ENCODE results near the gene KIAA0930.
A peak's percentile ranks its signal among the peaks of the same experiment; 100 is the strongest.

The KIAA0930 gene

GRCh38 chr22:45216133-45217003 is 24.3 kb downstream of the KIAA0930 start:
- DNase-seq (ENCODE audit: low read depth, low spot score): peak; percentile 74

- no peak for DNase-seq (ENCODE audit: low read depth, low spot score)
Observed at GRCh38 chr22:45212992-45213751, 27.5 kb downstream of the KIAA0930 start.

- no peak for DNase-seq (ENCODE audit: low read depth, low spot score)
Observed at GRCh38 chr22:45212306-45212709, 28.4 kb downstream of the KIAA0930 start.

DNA sequence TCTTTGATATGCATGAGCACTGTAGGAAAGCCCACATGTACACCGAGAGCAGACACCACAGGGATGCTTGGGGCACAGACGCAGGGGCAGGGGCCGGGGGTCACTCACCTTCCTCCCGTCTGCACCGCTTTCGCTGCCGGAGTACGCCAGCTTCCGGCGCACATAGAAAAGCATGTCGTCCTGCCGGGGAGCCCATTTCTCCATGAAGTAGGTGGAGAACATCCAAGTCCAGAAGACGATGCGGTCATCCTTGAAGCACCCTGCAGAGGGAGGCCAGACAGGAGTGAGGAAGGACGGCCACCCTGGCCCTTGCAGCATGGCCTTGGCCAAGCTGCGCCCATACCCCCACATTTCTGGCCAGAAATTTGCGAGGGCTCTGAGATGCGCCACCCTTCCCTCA is 28.8 kb downstream of the KIAA0930 start:
- DNase-seq (ENCODE audit: low read depth, low spot score): no peak

GRCh38 chr22:45211435-45211834 is 29.3 kb downstream of the KIAA0930 start:
- DNase-seq (ENCODE audit: low read depth, low spot score): no peak

DNA sequence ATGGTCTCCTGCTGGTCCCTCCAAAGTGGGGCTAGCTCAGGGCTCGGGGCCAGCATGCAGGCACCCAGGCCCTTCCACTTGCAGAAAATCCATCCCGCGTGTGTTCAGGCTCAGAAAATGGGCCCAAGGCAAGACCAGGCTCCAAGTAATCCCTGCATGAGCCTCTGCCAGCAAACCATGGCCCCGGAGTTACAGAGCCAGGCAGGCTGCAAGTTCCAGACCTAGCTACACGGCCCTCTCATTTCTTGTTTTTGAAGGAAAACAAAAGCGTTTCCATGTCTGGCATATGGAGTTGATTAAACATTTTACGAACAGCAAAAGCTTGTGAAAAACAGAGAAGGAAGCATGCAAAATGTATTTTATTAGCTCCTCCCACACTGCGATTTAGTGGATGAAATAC is 29.7 kb downstream of the KIAA0930 start:
- DNase-seq (ENCODE audit: low read depth, low spot score): no peak

DNA sequence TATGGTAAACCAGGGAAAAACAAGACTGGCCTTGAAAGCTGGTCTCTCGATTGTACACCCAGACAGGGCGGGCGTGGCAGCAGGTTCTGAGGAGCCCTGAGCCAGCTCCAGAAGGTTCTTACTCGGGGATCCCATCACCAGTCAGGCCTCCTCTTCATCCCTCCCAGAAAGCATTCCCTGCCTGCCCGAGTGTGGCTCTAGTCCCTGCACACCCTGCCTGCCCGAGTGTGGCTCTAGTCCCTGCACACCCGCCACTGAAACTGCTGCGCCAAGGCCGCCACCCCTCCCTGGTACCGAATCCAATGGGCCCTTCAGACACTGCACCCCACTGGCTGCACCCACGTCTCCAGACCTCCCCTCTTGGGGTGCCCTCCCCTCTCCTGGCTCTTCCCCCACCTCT is 30.1 kb downstream of the KIAA0930 start:
- no peak for DNase-seq (ENCODE audit: low read depth, low spot score)

GRCh38 chr22:45210174-45210573 is 30.5 kb downstream of the KIAA0930 start:
- no peak for DNase-seq (ENCODE audit: low read depth, low spot score)

DNA sequence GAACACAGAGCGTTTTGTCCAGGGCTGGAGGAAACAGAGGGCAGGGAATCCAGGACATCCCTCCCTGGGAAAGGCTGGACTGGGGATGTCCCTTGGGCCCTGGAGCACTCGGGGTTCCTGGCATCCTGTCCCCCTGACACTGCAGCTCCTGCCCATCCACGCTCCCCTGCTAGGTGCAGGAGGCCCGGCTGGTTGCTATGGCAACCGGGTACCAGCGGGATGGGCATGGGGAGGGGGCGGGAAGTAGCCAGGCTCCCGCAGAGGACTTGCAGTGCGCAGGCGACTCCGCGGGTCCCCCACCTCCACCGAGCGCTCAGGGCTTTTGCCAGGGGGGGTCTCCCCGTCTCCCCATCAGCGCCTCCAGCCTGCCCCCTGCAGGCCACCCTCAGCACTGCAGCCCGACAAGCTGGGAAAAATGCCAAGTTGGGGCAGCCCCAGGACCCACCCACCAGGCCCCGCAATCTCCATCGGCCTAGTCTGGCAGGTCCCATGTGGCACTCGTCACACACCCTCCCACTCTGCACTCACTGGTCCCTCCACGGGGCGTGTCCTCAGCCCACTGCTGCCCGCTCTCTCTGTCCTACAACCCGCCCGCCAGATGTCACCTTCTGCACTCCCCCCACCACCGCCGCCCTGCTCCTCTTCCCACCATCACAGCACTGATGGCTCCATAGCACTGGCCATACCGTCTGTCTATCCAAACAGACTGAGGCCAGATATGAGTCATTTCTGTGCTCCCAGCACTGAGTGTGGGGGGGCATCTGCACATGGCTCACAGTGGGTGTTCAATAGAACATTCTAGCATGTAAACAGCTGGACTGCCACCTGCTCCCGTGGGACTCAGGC is 31.5 kb downstream of the KIAA0930 start:
- peak; percentile 67 for DNase-seq (ENCODE audit: low read depth, low spot score)

DNA sequence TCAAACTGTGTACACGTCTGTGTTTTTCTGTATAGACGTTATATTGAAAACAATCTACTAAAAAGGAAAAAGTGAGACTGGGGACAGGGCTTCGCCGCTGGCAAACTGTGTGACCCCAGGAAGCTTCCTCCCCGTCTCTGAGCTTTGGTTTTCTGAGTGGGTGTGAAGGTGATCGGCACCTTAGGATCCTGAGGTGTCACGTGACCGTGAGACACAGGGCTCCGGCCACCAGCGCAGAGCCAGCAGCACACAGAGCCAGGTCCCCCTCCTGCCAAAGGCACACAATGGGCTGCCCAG is 32.0 kb downstream of the KIAA0930 start:
- DNase-seq (ENCODE audit: low read depth, low spot score): no peak

GRCh38 chr22:45207981-45208664 is 32.6 kb downstream of the KIAA0930 start:
- DNase-seq (ENCODE audit: low read depth, low spot score): peak; percentile 85

DNA sequence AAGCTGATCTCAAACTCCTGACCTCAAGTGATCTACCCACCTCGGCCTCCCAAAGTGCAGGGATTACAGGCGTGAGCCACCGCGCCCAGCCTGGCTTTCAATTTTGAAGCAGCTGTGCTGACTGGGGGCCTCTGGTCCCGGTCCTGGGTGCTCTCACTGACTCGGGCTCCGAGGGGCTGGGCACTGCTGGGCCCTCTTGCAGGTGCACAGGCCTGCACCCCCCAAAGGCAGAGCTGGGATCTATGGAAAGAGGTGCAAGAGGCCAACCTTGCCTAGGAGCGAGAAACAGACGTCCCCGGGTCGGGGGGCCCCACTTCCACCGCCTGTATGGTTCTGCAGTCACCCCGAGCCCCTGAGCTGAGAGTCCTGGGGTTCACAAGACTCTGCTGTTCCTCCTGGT is 33.2 kb downstream of the KIAA0930 start:
- DNase-seq (ENCODE audit: low read depth, low spot score): no peak

DNA sequence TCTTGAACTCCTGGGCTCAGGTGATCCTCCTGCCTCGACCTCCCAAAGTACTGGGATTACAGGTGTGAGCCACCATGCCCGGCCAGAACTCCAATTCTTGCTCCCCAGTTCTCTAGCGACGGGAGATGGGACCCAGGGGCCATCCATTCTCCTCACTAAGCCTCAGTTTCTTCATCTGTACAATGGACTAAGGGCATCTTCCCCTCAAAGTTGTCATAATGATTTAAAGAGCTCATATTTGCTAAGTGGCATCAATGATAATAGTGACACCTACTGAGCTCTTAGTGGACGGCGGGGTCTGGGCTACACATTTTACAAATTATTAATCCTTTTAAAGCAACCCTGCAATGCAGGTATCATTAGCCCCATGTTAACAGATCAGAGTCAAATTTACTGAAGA is 34.5 kb downstream of the KIAA0930 start:
- no peak for DNase-seq (ENCODE audit: low read depth, low spot score)

- DNase-seq (ENCODE audit: low read depth, low spot score): no peak
Observed at GRCh38 chr22:45205276-45205925, 35.3 kb downstream of the KIAA0930 start.

DNA sequence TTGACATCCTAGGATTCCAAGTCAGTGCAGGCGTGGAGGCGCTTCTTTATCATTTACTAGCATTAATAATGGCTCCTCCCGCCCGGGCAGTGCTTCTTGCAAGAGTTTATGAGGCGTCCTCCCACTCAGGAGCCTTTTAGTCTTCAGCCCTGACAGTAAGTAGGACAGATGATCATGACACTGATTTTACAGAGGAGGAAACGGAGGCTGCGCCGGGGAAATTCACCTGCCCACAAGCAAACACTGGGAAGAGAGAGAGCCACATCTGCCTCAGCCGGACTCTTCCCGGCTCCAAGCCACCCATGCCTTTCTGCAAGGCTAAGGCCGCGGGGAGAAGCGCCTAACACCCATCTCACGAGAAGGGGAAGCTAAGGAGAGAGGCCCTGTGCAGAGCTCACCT is 35.9 kb downstream of the KIAA0930 start:
- no peak for DNase-seq (ENCODE audit: low read depth, low spot score)

- no peak for DNase-seq (ENCODE audit: low read depth, low spot score)
Observed at GRCh38 chr22:45204241-45204640, 36.5 kb downstream of the KIAA0930 start.

GRCh38 chr22:45203150-45203951 is 37.3 kb downstream of the KIAA0930 start:
- no peak for DNase-seq (ENCODE audit: low read depth, low spot score)

- DNase-seq (ENCODE audit: low read depth, low spot score): no peak
Observed at GRCh38 chr22:45202333-45203149, 38.2 kb downstream of the KIAA0930 start.

- DNase-seq (ENCODE audit: low read depth, low spot score): peak; percentile 84
Observed at GRCh38 chr22:45201678-45202332, 38.9 kb downstream of the KIAA0930 start.

Measured in brain pericyte (primary cell).